Measurements from ENCODE around the gene EFHC2.
"Not testable (repeated sequence)": the region's sequence is repeated elsewhere in the genome, so short reads cannot be mapped to it uniquely, and the experiment has no call there.

EFHC2 gene

DNA sequence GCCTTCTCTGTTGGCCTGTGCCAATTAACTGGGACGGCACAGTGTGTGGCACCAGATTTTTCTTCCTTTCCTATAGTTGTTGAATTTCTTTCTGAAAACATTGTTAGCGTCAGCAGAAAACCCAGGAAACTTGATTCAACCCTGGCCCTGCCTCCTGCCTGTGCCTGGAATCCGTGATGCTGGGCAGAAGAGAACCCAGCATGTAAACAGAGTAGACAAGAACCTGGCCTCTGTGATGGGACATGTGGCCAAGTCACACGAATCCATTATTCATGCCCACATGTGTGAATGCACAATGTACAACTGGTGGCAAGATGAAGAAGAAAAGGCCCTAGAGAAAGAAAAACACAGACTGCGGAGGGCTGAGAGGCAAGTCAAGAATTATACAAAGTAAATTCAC lies 111.4 kb downstream of the EFHC2 start:
- H3K9me3 ChIP-seq (ENCODE audit: low read length) = no peaks in the 10 kb centered on the region
- H3K27me3 ChIP-seq (ENCODE audit: control insufficient read depth in 1 of 2, insufficient read depth in 2 of 2, low read length in 2 of 2) = no peaks in the 10 kb centered on the region
- no peak overlapping the region for H3K4me3 ChIP-seq (ENCODE audit: low read depth in 1 of 2, low read length in 2 of 2)
- no peak overlapping the region for H3K9ac ChIP-seq (ENCODE audit: low read length)
- no peaks in the 10 kb centered on the region for H3K36me3 ChIP-seq (ENCODE audit: insufficient read depth, low read length)
- H3K27ac ChIP-seq (ENCODE audit: low read depth, low read length) = no peak overlapping the region
- H3K4me1 ChIP-seq (ENCODE audit: insufficient read depth, low read length) = peaks cover 3% of the 10 kb centered on the region

GRCh38 chrX:44228621-44229020 lies 114.9 kb downstream of the EFHC2 start:
- H3K4me3 ChIP-seq (ENCODE audit: low read depth in 1 of 2, low read length in 2 of 2) = no peak overlapping the region
- H3K27ac ChIP-seq (ENCODE audit: low read depth, low read length) = no peak overlapping the region
- no peaks in the 10 kb centered on the region for H3K27me3 ChIP-seq (ENCODE audit: control insufficient read depth in 1 of 2, insufficient read depth in 2 of 2, low read length in 2 of 2)
- no peaks in the 10 kb centered on the region for H3K4me1 ChIP-seq (ENCODE audit: insufficient read depth, low read length)
- H3K36me3 ChIP-seq (ENCODE audit: insufficient read depth, low read length) = no peaks in the 10 kb centered on the region
- no peaks in the 10 kb centered on the region for H3K9me3 ChIP-seq (ENCODE audit: low read length)
- H3K9ac ChIP-seq (ENCODE audit: low read length) = no peak overlapping the region

- Histone ChIP-seq H3K9ac (ENCODE audit: low read length) (no peak overlapping the region), H3K4me3 (ENCODE audit: low read depth in 1 of 2, low read length in 2 of 2) (no peak overlapping the region), H3K27ac (ENCODE audit: low read depth, low read length) (no peak overlapping the region), H3K4me1 (ENCODE audit: insufficient read depth, low read length) (no peaks in the 10 kb centered on the region), H3K27me3 (ENCODE audit: control insufficient read depth in 1 of 2, insufficient read depth in 2 of 2, low read length in 2 of 2) (no peaks in the 10 kb centered on the region), H3K36me3 (ENCODE audit: insufficient read depth, low read length) (no peaks in the 10 kb centered on the region), H3K9me3 (ENCODE audit: low read length) (no peaks in the 10 kb centered on the region)
These were observed 115.5 kb downstream of the EFHC2 start for GRCh38 chrX:44227991-44228390.

DNA sequence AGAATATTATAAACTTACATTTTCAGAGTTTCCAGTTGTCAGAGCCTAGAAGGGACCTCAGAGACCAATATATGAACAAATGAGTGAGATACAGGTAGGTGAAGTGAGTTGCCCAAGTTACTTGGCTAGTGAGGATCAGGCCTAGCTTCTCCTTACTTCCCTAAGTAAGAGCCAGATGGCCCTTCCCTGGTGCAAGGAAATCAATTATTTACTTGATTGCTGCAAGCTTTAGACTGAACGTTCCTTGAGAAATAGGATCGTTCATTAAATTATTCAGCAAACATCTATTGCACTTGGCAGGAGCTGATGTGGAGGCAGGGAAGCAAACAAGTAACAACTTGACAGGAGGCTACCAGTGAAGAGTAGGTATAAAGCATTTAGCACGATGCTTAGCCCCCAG lies 117.8 kb downstream of the EFHC2 start:
- H3K4me3 ChIP-seq (ENCODE audit: low read depth in 1 of 2, low read length in 2 of 2) = no peak overlapping the region
- no peak overlapping the region for H3K9ac ChIP-seq (ENCODE audit: low read length)
- H3K4me1 ChIP-seq (ENCODE audit: insufficient read depth, low read length) = no peaks in the 10 kb centered on the region
- no peak overlapping the region for H3K27ac ChIP-seq (ENCODE audit: low read depth, low read length)
- no peaks in the 10 kb centered on the region for H3K36me3 ChIP-seq (ENCODE audit: insufficient read depth, low read length)
- H3K27me3 ChIP-seq (ENCODE audit: control insufficient read depth in 1 of 2, insufficient read depth in 2 of 2, low read length in 2 of 2) = no peaks in the 10 kb centered on the region
- no peaks in the 10 kb centered on the region for H3K9me3 ChIP-seq (ENCODE audit: low read length)

GRCh38 chrX:44224760-44225159 lies 118.7 kb downstream of the EFHC2 start:
- no peaks in the 10 kb centered on the region for H3K36me3 ChIP-seq (ENCODE audit: insufficient read depth, low read length)
- H3K4me3 ChIP-seq (ENCODE audit: low read depth in 1 of 2, low read length in 2 of 2) = no peak overlapping the region
- no peaks in the 10 kb centered on the region for H3K27me3 ChIP-seq (ENCODE audit: control insufficient read depth in 1 of 2, insufficient read depth in 2 of 2, low read length in 2 of 2)
- no peak overlapping the region for H3K27ac ChIP-seq (ENCODE audit: low read depth, low read length)
- H3K4me1 ChIP-seq (ENCODE audit: insufficient read depth, low read length) = no peaks in the 10 kb centered on the region
- no peaks in the 10 kb centered on the region for H3K9me3 ChIP-seq (ENCODE audit: low read length)
- no peak overlapping the region for H3K9ac ChIP-seq (ENCODE audit: low read length)

DNA sequence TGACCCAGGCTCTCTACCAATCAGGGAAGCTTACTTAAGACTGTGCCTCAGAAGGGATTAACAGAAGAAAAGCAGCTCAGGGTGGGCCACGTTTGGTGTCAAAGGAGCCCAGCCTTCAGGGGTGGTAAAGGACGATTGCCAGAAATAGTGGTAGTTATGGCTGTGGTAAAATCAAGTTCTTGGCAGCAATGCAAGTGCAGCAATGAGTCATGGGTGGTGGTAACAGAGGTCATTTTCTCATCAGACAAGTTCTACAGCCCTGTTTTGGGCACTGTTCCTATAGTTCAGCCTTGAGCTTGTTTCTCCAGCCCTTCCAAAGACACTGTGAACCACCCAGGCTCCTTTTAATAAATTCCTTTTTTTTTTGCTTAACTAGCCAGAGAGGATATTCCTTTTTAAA lies 120.3 kb downstream of the EFHC2 start:
- no peaks in the 10 kb centered on the region for H3K27me3 ChIP-seq (ENCODE audit: control insufficient read depth in 1 of 2, insufficient read depth in 2 of 2, low read length in 2 of 2)
- no peak overlapping the region for H3K4me3 ChIP-seq (ENCODE audit: low read depth in 1 of 2, low read length in 2 of 2)
- no peaks in the 10 kb centered on the region for H3K36me3 ChIP-seq (ENCODE audit: insufficient read depth, low read length)
- no peaks in the 10 kb centered on the region for H3K9me3 ChIP-seq (ENCODE audit: low read length)
- no peak overlapping the region for H3K9ac ChIP-seq (ENCODE audit: low read length)
- H3K27ac ChIP-seq (ENCODE audit: low read depth, low read length) = no peak overlapping the region
- H3K4me1 ChIP-seq (ENCODE audit: insufficient read depth, low read length) = no peaks in the 10 kb centered on the region

DNA sequence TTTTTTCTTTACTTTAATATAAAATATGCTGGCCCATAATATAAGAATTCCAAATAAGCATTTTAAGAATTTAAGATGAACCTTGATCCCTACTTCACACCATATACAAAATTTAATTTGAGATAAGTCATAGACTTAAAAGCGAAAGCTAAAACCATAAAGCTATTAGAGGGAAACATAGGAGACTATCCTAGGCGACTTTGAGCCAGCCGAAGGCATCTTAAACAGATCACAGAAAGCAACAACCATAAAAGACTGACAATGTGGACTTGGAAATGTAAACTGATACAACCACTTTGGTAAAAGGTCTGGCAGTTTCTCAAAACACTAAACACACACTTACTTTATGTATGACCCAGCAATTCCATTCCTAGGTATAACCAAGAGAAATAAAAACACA lies 125.0 kb downstream of the EFHC2 start:
- no peaks in the 10 kb centered on the region for H3K4me1 ChIP-seq (ENCODE audit: insufficient read depth, low read length)
- no peak overlapping the region for H3K9ac ChIP-seq (ENCODE audit: low read length)
- H3K36me3 ChIP-seq (ENCODE audit: insufficient read depth, low read length) = no peaks in the 10 kb centered on the region
- H3K27ac ChIP-seq (ENCODE audit: low read depth, low read length) = no peak overlapping the region
- H3K9me3 ChIP-seq (ENCODE audit: low read length) = no peaks in the 10 kb centered on the region
- no peak overlapping the region for H3K4me3 ChIP-seq (ENCODE audit: low read depth in 1 of 2, low read length in 2 of 2)
- no peaks in the 10 kb centered on the region for H3K27me3 ChIP-seq (ENCODE audit: control insufficient read depth in 1 of 2, insufficient read depth in 2 of 2, low read length in 2 of 2)

DNA sequence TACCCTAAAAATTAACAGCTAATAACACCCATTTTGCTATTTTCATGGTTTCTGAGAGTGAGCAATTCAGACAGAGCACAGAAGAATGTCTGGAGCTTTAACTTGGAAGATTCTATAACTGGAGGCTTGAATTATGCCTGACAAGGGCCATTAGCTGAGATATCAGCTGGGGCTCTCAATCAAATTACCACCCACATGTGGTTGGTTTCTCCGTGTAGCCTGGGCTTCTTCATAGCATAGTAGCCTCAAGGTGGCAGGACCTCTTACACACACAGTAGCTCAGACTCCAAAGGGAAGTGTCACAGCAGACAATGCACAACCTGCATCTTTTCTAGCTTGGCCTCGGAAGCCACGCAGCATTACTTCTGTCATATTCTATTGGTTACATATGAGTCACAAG lies 127.3 kb downstream of the EFHC2 start:
- no peak overlapping the region for H3K4me3 ChIP-seq (ENCODE audit: low read depth in 1 of 2, low read length in 2 of 2)
- H3K27me3 ChIP-seq (ENCODE audit: control insufficient read depth in 1 of 2, insufficient read depth in 2 of 2, low read length in 2 of 2) = no peaks in the 10 kb centered on the region
- H3K9me3 ChIP-seq (ENCODE audit: low read length) = no peaks in the 10 kb centered on the region
- no peaks in the 10 kb centered on the region for H3K4me1 ChIP-seq (ENCODE audit: insufficient read depth, low read length)
- no peaks in the 10 kb centered on the region for H3K36me3 ChIP-seq (ENCODE audit: insufficient read depth, low read length)
- no peak overlapping the region for H3K27ac ChIP-seq (ENCODE audit: low read depth, low read length)
- no peak overlapping the region for H3K9ac ChIP-seq (ENCODE audit: low read length)

DNA sequence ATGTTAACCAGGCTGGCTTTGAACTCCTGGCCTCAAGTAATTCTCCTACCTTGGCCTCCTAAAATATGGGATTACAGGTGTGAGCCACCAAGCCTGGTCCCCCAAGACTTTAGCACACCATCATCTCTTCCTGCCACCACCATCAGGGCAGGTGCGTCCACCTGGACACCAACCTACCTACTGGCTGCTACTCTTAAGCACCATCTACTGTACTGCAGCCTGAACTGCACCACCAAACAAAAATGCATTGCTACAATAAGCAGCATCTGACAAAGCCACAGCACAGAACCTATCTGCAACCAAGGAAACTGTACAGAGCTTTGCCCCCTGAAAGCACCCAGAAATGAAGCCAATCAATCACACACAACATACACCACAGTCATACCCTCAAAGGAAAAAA lies 139.7 kb downstream of the EFHC2 start:
- H3K4me3 ChIP-seq (ENCODE audit: low read depth in 1 of 2, low read length in 2 of 2) = no peak overlapping the region
- no peak overlapping the region for H3K27ac ChIP-seq (ENCODE audit: low read depth, low read length)
- no peaks in the 10 kb centered on the region for H3K9me3 ChIP-seq (ENCODE audit: low read length)
- no peaks in the 10 kb centered on the region for H3K27me3 ChIP-seq (ENCODE audit: control insufficient read depth in 1 of 2, insufficient read depth in 2 of 2, low read length in 2 of 2)
- no peaks in the 10 kb centered on the region for H3K36me3 ChIP-seq (ENCODE audit: insufficient read depth, low read length)
- no peaks in the 10 kb centered on the region for H3K4me1 ChIP-seq (ENCODE audit: insufficient read depth, low read length)
- no peak overlapping the region for H3K9ac ChIP-seq (ENCODE audit: low read length)

- Histone ChIP-seq H3K36me3 (ENCODE audit: insufficient read depth, low read length) (no peaks in the 10 kb centered on the region), H3K27me3 (ENCODE audit: control insufficient read depth in 1 of 2, insufficient read depth in 2 of 2, low read length in 2 of 2) (peaks cover 0 to 5% of the 10 kb centered on the region in 2 donors), H3K9ac (ENCODE audit: low read length) (no peak overlapping the region), H3K27ac (ENCODE audit: low read depth, low read length) (no peak overlapping the region), H3K4me1 (ENCODE audit: insufficient read depth, low read length) (no peaks in the 10 kb centered on the region), H3K4me3 (ENCODE audit: low read depth in 1 of 2, low read length in 2 of 2) (no peak overlapping the region), H3K9me3 (ENCODE audit: low read length) (no peaks in the 10 kb centered on the region)
These were observed 140.9 kb downstream of the EFHC2 start for GRCh38 chrX:44202596-44202995.

- H3K4me1 ChIP-seq (ENCODE audit: insufficient read depth, low read length) = no peaks in the 10 kb centered on the region
- no peaks in the 10 kb centered on the region for H3K9me3 ChIP-seq (ENCODE audit: low read length)
- no peaks in the 10 kb centered on the region for H3K36me3 ChIP-seq (ENCODE audit: insufficient read depth, low read length)
- no peak overlapping the region for H3K9ac ChIP-seq (ENCODE audit: low read length)
- no peaks in the 10 kb centered on the region for H3K27me3 ChIP-seq (ENCODE audit: control insufficient read depth in 1 of 2, insufficient read depth in 2 of 2, low read length in 2 of 2)
- H3K4me3 ChIP-seq (ENCODE audit: low read depth in 1 of 2, low read length in 2 of 2) = no peak overlapping the region
- H3K27ac ChIP-seq (ENCODE audit: low read depth, low read length) = no peak overlapping the region
These were observed 154.4 kb downstream of the EFHC2 start for GRCh38 chrX:44189116-44189515.

GRCh38 chrX:44187915-44188314 lies 155.6 kb downstream of the EFHC2 start:
- H3K9me3 ChIP-seq (ENCODE audit: low read length) = not testable (repeated sequence)

More at GRCh38 chrX:44187915-44188314, 155.6 kb downstream of the EFHC2 start:
- H3K4me1 ChIP-seq (ENCODE audit: insufficient read depth, low read length); H3K9ac ChIP-seq (ENCODE audit: low read length); H3K27ac ChIP-seq (ENCODE audit: low read depth, low read length); H3K27me3 ChIP-seq (ENCODE audit: control insufficient read depth in 1 of 2, insufficient read depth in 2 of 2, low read length in 2 of 2); H3K36me3 ChIP-seq (ENCODE audit: insufficient read depth, low read length); H3K4me3 ChIP-seq (ENCODE audit: low read depth in 1 of 2, low read length in 2 of 2): not testable (repeated sequence)

Data from muscle layer of colon (tissue), 2 donors.